Heart left ventricle (tissue), 16 donors: ENCODE results near the gene TALDO1. TPM values are rescaled to one million over a fixed set of nuclear protein-coding genes. Genes with fewer than 3 reads are reported as not detected.

Experiments used
- ATAC-seq, 4 donors: fragments of 200-7000 bp; cut with Tn5 transposase; one replicate each; pipeline ENCODE4 v1.9.1; 2020 to 2022; ENCODE audit warnings: moderate library complexity in 4 of 4, mild to moderate bottlenecking in 3 of 4, moderate number of reproducible peaks in 1 of 4
- DNase-seq, 5 donors: peaks; one replicate each; pipeline ENCODE4 v3.0.0-alpha.2; 2020
- H3K27ac ChIP-seq, 12 donors: fragments of 200-600 bp; sonication (generic) in 4 of 12; one replicate each; pipeline versions ENCODE4 v1.5.0 to v1.8.0; 2016 to 2022; ENCODE audit warnings: mild to moderate bottlenecking in 2 of 12
- H3K27me3 ChIP-seq, 9 donors: fragments of 200-600 bp; sonication (generic) in 2 of 9; one replicate each; pipeline versions ENCODE4 v1.5.1 to v1.8.0; 2016 to 2022; ENCODE audit warnings: mild to moderate bottlenecking in 3 of 9
- H3K36me3 ChIP-seq, 9 donors: fragments of 200-600 bp; sonication (generic) in 2 of 9; one replicate each; pipeline versions ENCODE4 v1.5.0 to v1.8.0; 2018 to 2022; ENCODE audit warnings: mild to moderate bottlenecking in 2 of 9
- H3K4me1 ChIP-seq, 12 donors: fragments of 200-600 bp; sonication (generic) in 4 of 12; one replicate each; pipeline versions ENCODE4 v1.5.0 to v1.8.0; 2016 to 2022; ENCODE audit warnings: mild to moderate bottlenecking in 3 of 12
- H3K4me3 ChIP-seq, 12 donors: fragments of 200-600 bp; sonication (generic) in 4 of 12; one replicate each; pipeline versions ENCODE4 v1.5.0 to v1.8.0; 2017 to 2022; ENCODE audit warnings: mild to moderate bottlenecking in 9 of 12, moderate library complexity in 4 of 12
- H3K9me3 ChIP-seq, 12 donors: fragments of 200-600 bp; sonication (generic) in 4 of 12; one replicate each; pipeline versions ENCODE4 v1.5.0 to v1.8.0; 2016 to 2022; ENCODE audit warnings: mild to moderate bottlenecking in 1 of 12
- POLR2A ChIP-seq, 2 donors: fragments of 450-650 bp; IDR thresholded peaks; one replicate each; pipeline ENCODE4 v1.6.1; 2017; ENCODE audit warnings: antibody characterized with exemption in 2 of 2, mild to moderate bottlenecking in 2 of 2, moderate library complexity in 2 of 2
- WGBS, 4 donors: extraction: QIAGEN DNeasy Blood & Tissue Kit in 2 of 4; methylation state at CpG; one replicate each; pipeline versions ENCODE4 v1.1.5 to v1.1.7; 2013 to 2018; 5-methylcytosine and 5-hydroxymethylcytosine counted together
- intact Hi-C, 10 donors: fragments of 100-400 bp; cut with DNase I; formaldehyde crosslinking; loops; one replicate each; pipeline versions ENCODE4 v1.11.1 to v1.14.2; 2022
- polyA plus RNA-seq, 2 donors: library from polyadenylated mRNA; stranded (reverse); fragments of 200-250 nt; gene quantifications; one replicate each; pipeline ENCODE4 v1.2.3, GENCODE V29; 2013
- total RNA-seq, 9 donors: library from RNA; depleted of rRNA in 2 of 9; stranded (reverse); fragments of >200 nt in 2 of 9; fragmentation: NEBNext Ultra II Directional in 3 of 9; extraction: Animal tissue kit (Norgen Biotek cat#: 25700) in 3 of 9; gene quantifications; one replicate each; pipeline versions ENCODE4 v1.1.0 to v1.2.4, GENCODE V29; 2016 to 2023
- TF ChIP-seq, protein P1 (sequence below), 12 donors: fragments of 200-600 bp; sonication (generic) in 4 of 12; IDR thresholded peaks; one replicate each; pipeline versions ENCODE4 v1.5.0 to v1.8.0; 2018 to 2022; ENCODE audit warnings: antibody characterized with exemption in 12 of 12, mild to moderate bottlenecking in 5 of 12
- donor health status: ischemic (EF 13 %, LVEDD 7.1; RV severe dilation, severe dysfunction).
- donor health status: healthy with polysubstance abuse.
- donor health status: DM: no; HTN: yes; CAD: no.
- donor health status: DM: no; HTN: no; CAD: no.
- donor health status: ischemic (EF 25% LVEDD 6.9; RV normal size, moderate dysfunction).
- donor health status: ischemic (EF 25% LVEDD 5.7; RV mildly dilated, moderate dysfunction).
- donor health status: healthy.
- donor health status: DM: yes; HTN: yes; CAD: no.
- donor health status: ischemic (EF 35%, LVEDD 5.7; RV mildly dilated, moderate dysfunction).
- donor health status: nonischemic (EF 11% LVEDD 7.7; RV severe dilation, severe dysfunction).
- donor health status: DM: yes; HTN: yes; CAD: no.
- donor health status: PGD.
- donor health status: ischemic (EF 29% LVEDD 5.4; RV normal size, mild dysfunction).
- donor health status: nonischemic (EF 23%, LVEDD 6.1; RV moderate dilation, normal function).

TALDO1 gene
- total and polyA plus RNA-seq, 11 donors, result 66.9 to 145 (median 105) TPM

- H3K4me3 ChIP-seq, result peak overlapping the region in 11 of 12 donors; percentile 22 to 61 (median 45)
- ATAC-seq (peak in 2 of 4 donors; percentile 38 to 56), DNase-seq (peak in 2 of 5 donors; percentile 11 to 62)
- TF ChIP-seq, protein P1, sequence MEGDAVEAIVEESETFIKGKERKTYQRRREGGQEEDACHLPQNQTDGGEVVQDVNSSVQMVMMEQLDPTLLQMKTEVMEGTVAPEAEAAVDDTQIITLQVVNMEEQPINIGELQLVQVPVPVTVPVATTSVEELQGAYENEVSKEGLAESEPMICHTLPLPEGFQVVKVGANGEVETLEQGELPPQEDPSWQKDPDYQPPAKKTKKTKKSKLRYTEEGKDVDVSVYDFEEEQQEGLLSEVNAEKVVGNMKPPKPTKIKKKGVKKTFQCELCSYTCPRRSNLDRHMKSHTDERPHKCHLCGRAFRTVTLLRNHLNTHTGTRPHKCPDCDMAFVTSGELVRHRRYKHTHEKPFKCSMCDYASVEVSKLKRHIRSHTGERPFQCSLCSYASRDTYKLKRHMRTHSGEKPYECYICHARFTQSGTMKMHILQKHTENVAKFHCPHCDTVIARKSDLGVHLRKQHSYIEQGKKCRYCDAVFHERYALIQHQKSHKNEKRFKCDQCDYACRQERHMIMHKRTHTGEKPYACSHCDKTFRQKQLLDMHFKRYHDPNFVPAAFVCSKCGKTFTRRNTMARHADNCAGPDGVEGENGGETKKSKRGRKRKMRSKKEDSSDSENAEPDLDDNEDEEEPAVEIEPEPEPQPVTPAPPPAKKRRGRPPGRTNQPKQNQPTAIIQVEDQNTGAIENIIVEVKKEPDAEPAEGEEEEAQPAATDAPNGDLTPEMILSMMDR (IDR thresholded peaks at IDR 0.05), result no peak
- no peak for TF ChIP-seq POLR2A (IDR thresholded peaks at IDR 0.05)
- H3K4me1 ChIP-seq, result peaks cover 0 to 38% (median 17%) of the 10 kb centered on the region in 12 donors
- 50 to 73% (median 60%) methylated on average over 18 to 30 of the region's 30 CpGs for WGBS, 4 donors
- no peaks in the 10 kb centered on the region for H3K9me3 ChIP-seq
- intact Hi-C loops, result no loop called here
- peaks cover 0 to 15% (median under 1%) of the 10 kb centered on the region in 9 donors for H3K36me3 ChIP-seq
- peaks cover 0 to 51% (median 14%) of the 10 kb centered on the region in 9 donors for H3K27me3 ChIP-seq
- H3K27ac ChIP-seq, result peak overlapping the region in 6 of 12 donors; percentile 23 to 78 (median 46)
Measured at GRCh38 chr11:706957-707816, 40.1 kb upstream of the TALDO1 start.

GRCh38 chr11:707817-708420 lies 39.3 kb upstream of the TALDO1 start:
- H3K4me1 ChIP-seq, result peaks cover 0 to 38% (median 17%) of the 10 kb centered on the region in 12 donors
- peak in 1 of 5 donors; percentile 54 for DNase-seq
- intact Hi-C loops, result no loop called here
- 83 to 92% (median 86%) methylated on average over 14 to 16 of the region's 16 CpGs for WGBS, 4 donors
- H3K27ac ChIP-seq, result no peak overlapping the region
- no peak for ATAC-seq
- no peak for TF ChIP-seq POLR2A (IDR thresholded peaks at IDR 0.05)
- TF ChIP-seq, protein P1 (IDR thresholded peaks at IDR 0.05), result no peak
- peaks cover 0 to 56% (median 18%) of the 10 kb centered on the region in 9 donors for H3K27me3 ChIP-seq
- H3K4me3 ChIP-seq, result no peak overlapping the region
- H3K9me3 ChIP-seq, result no peaks in the 10 kb centered on the region
- H3K36me3 ChIP-seq, result peaks cover 0 to 12% (median 0%) of the 10 kb centered on the region in 9 donors

GRCh38 chr11:708511-708910 lies 38.8 kb upstream of the TALDO1 start:
- Histone ChIP-seq H3K4me3 (no peak overlapping the region), H3K27me3 (peaks cover 0 to 58% (median 18%) of the 10 kb centered on the region in 9 donors), H3K36me3 (peaks cover 0 to 8% (median 0%) of the 10 kb centered on the region in 9 donors), H3K4me1 (peaks cover 0 to 38% (median 15%) of the 10 kb centered on the region in 12 donors), H3K27ac (no peak overlapping the region), H3K9me3 (no peaks in the 10 kb centered on the region)
- 78 to 94% (median 82%) methylated on average over 2 to 7 of the region's 7 CpGs for WGBS, 4 donors
- intact Hi-C loops, result no loop called here
- TF ChIP-seq, protein P1 (IDR thresholded peaks at IDR 0.05), result no peak
- TF ChIP-seq POLR2A (IDR thresholded peaks at IDR 0.05), result no peak
- DNase-seq, result peak in 1 of 5 donors; percentile 31
- ATAC-seq, result no peak
